Dermis lymphatic vessel endothelial cell (primary cell): ENCODE measurements around the gene TFAP2B. TPM values are rescaled to one million over a fixed set of nuclear protein-coding genes. Genes with fewer than 3 reads are reported as not detected.

Experiments
- total RNA-seq: library from RNA; depleted of rRNA; stranded (reverse); fragments of >200 nt; gene quantifications from 2 replicates; pipeline ENCODE4 v1.2.1, GENCODE V29; 2014

The TFAP2B gene
- not detected in 2 replicates for total RNA-seq

DNA sequence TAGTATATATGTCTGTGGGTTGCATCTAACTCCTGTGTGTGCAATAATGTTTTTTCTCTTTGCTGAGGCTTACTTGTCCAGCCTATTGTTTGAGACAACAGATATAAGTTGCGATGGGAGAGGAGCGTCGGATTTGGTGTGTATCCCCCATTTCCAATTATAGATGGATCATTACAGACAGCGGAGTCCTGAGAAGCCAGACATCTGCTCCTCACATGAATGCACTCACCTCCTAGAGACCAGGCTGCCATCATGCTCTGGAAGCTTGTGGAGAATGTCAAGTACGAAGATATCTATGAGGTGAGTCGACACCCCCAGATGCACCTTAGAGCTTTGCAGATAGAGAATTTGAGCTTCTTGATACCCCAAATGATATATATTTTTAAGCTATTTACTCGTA is at the start of gene TFAP2B:
TSS of gene TFAP2B (plus strand) at position 199 of the 400 bp plus-strand sequence. CDS start at position 220, 21 bp downstream.

Other genes with a start within 250 kb of the TFAP2B start
- gene TFAP2D, start 105.3 kb upstream of the TFAP2B start, total RNA-seq: not detected in 2 replicates